NCI-H1092 treated with DMSO at 0.1 percent for 48 hours (cell line): ENCODE data around the gene POU6F2.

Experiments used
- DNase-seq: peaks from one replicate; lab custom pipeline; 2025; lab: John Stamatoyannopoulos, UW

Gene POU6F2

DNA sequence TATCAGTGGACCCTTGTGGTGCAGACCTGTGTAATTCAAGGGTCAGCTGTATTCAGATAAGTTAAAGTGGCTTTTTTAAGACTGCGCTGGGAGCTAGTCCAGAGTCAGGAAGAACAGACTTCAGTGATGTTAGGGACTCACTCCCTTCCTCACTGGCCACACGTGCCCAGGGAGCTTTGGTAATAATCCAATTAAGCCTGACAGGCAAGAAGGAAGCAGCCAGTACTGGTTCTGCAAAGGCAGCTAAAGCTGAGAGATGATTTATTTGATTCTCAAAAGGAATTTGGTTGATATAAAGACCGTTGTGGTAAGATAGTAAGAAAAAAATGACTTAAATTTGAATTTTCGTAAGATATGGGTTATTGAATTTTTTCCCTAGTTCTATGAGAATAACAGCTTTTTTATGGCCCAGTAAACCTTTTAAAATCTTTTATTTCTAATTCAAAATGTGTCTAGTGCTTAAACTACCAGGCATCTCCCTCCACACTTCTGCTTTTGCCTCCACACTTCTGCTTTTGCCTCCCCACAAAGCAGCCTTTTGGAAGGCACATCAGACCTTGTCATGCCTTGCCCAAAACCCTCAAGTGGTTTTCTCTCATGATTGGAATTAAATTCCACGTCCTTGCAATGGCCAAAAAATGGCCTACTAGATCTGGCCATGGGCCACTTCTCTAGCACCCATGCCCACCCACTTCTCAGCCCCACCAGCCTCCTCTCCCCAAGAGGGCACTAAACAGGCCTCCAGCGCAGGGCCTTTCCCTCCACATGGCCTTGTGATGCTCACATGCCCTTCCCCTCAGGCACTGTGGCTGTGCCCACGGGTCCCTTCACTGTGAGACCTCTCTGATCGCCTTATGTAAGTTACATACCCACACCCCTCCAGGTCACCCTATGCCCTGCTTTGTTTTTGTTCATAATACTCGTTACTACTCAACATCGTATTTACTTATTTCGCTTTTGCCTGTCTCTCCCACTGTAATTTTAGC, 92.5 kb downstream of the POU6F2 start:
- no peak for DNase-seq

DNA sequence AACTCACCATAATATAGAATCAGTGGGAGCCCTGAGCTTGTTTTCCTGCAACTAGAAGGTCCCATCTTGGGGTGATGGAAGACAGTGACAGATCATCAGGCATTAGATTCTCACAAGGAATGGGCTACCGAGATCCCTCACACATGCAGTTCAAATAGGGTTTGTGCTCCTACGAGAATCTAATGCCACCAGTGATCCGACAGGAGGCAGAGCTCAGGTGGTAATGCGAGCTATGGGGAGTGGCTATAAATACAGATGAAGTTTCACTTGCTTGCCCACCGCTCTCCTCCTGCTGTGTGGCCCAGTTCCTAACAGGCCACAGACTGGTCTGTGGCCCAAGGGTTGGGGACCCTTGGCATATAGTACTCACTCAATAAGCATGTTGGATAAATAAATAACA, 93.4 kb downstream of the POU6F2 start:
- no peak for DNase-seq

DNA sequence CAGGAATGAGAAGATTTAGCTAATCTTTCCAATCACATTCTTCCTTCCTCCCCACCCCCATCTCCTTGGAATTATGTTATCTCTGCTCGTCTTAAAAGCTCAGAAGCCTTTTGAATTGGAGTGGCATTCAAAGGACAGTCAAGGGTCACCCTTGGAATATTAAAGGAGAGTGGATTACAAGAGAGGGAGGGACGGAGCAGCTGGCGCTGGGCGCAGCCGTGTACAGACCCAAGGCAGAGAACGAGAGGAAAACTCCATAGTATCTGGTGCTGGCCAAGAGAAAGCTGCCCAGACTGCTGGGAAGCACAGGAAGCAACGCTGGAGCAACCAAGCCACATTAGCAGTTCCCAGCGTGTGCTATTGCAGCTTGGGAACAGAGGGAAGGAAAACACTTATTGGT, 95.7 kb downstream of the POU6F2 start:
- peak; percentile 94 for DNase-seq

DNA sequence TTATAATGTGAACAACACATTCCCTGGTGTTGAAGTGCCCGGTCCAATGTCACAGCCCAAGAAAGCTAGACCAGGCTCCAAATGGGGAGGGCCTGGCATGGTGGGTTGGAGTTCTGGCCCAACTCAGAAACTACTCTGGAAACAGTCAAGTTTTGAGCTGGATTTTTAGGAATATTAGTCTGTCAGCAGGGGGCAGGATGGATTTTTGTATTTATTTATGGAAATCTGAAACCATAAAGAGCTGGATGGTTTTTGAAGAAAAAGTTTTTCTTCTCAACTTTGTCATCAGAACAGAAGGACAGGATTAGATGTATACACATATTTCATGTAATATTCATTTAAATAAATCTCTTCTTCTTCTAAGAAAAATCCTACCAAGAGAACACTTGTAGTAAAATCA, 97.5 kb downstream of the POU6F2 start:
- no peak for DNase-seq

DNA sequence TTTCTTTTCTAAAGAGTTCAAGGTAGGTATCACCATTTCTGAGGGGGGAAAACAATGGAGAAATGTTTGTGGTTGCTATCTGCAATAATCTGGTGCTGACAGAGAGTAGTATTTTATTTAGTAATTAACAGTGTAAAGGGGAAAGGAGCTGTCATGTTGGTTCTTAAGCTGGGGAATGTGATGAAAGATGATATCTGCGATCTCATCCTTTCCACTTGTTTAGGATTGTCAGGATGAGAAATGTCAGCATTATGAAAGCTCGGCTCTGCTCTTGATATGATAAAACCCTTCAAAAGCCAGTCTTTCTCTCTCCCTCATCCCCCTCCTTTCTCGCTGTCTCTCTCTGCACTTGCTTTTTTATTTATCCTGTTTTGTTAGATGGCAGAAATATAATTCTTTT, 106.1 kb downstream of the POU6F2 start:
- DNase-seq, result peak; percentile 87

DNA sequence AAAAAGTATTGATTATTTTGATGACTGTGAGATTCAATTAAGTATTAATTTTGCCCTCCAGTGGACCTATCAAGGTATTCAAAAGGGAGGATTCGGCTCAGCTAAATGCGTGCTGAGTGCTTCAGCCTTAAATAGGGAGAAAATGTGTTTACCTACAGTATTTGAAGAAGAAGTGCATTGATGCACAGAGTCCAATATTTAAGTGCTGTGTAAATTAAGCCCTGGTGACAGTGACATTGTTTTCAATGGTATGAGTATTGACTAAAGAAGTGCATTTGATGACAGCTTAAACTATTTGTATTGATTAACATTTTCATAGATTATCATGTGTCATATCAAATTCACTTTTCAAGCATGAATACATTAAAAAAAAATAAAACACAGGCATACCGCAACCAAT, 106.6 kb downstream of the POU6F2 start:
- peak; percentile 99 for DNase-seq

DNA sequence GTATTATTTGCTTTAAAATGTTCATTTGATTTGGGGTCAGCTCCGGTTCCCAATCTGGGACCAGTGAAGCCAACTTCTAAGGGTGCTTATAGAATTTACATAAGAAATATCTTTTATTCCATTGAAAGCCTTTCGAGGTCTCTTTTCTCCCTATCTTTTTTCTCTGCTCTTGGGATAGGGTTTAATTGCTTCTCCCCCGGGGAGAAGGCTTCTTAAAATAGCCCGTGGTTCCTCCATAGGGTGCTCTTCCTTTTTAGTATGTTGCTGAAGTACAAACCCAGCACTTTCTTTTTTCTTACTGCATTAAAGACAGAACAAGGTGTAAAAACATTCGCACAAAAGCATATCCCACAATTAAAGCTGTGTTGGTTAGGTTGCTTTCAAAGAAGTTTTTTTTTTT, 107.5 kb downstream of the POU6F2 start:
- peak; percentile 84 for DNase-seq

DNA sequence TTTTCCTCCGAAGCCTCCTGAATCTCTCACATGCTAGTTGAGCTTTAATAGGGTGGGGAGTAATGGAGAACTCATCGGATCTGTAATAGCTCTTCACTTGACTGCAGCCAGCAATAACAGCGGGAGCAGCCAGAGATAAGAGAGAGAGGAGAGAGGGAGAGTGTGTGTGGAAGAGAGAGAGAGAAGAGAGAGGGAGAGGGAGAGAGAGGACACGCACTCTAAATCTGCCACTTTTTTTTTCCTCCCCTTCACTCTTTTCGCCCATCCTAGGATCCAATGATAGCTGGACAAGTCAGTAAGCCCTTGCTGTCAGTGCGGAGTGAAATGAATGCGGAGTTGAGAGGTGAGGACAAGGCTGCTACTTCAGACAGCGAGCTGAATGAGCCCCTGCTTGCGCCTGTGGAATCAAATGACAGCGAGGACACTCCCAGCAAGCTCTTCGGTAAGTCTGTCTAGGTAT, 107.9 kb downstream of the POU6F2 start:
- DNase-seq, result peak; percentile 98

DNA sequence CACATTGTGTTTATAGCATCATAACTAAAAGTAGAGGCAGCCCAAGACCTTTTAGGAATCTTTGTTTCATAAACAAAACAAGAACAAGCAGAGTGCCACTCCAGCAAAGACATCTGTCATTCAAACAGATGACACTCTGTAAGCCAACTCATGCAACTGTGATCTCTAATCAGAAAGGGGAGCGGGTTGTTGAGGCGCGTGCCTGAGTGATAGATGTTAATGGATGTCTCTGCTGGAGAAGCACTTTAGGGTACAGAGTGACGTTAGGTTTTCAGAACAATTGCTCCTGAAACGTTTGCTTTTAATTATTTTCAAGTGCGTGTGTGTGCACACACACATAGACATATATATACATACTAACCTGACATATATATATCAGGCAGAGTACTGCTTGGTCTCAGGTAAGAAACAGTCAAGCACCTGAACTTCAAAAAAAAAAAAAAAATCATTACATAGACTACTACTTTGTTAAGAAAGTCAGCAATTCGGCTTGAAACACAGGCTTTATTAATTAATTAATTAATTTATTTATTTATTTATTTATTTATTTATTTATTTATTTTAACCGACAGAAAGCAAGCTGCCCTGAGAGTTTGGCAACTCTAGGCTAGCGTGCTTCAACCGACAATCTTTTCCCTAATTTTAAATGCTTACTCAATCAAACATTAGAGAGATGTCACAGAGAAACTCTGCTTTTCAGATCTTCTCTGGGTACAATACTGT, 109.1 kb downstream of the POU6F2 start:
- DNase-seq, result peak; percentile 34

DNA sequence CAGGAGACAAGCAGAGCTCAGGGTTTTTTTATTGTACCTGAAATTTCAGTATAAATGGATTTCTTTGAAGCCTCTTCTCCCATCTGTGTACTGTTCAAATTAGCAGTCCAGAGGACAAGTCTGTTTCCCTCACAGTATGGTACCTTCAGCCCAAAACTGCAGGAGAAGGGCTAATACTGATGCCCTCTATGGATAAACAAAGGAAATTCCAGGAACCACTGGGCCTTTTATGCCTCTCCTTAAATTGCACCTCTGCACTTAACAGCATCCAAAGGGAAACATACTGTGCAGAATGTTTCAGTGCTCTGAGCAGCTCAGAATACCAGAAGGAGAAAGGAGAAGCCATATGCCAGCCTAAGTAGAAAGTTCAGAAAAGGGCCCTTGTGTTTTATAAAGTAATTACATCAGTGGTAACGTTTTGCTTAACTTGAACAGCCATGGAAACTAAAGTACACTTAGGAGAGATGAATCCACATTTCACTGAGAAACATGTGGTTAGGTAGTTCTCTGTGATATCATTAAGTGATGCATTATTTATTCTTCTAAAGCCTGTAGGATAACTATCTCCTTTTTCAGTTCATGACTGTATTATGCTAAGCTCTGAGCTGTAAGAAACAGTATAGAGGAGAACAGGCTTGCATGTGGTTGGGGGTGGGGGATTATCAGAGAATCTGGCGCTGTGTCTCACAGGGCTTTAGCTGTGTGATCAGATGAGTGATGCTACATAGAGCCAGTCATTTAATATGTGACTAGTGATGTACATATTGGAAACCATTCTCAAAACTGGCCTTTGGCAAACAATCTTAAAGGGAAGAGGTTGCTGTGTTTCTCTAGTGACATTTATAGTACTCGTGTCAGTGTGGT, 111.3 kb downstream of the POU6F2 start:
- DNase-seq, result peak; percentile 30

DNA sequence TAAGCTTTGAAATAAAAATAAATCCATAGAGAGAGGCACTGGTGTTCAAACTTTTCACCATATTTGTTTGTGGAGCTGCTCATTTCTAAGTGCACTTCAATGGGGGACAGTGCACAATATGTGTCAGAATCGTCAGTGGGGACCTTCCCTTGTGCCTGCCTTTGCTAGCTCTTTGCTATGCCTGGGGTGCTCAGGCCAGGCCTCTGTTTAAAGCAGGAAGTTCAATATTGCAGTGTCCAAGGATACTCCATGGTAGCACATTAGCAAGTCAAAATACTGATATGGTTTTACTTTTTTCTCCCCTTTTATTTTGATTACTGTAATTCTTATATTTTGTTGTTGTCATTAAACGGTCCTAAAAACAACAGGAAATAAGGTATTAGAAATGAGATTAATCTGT, 113.4 kb downstream of the POU6F2 start:
- DNase-seq, result peak; percentile 42

DNA sequence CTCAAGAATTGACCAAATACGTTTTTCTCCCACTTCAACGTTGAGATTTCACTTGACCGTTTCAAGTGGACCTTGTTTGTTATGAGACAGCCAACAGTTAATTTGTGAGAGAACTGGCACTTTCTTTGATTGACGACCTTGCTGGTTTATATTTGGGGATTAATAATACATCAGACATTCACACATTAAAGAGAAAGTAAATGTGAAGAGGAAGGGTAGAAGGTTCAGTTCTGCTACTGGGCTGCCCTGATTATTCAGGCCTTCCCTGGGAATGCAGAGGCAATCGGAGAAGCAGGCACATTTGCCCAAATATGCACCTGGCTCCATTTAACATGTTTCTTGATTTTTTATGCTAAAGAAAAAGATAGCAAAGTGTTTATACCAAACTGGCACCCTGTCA, 114.1 kb downstream of the POU6F2 start:
- peak; percentile 47 for DNase-seq

DNA sequence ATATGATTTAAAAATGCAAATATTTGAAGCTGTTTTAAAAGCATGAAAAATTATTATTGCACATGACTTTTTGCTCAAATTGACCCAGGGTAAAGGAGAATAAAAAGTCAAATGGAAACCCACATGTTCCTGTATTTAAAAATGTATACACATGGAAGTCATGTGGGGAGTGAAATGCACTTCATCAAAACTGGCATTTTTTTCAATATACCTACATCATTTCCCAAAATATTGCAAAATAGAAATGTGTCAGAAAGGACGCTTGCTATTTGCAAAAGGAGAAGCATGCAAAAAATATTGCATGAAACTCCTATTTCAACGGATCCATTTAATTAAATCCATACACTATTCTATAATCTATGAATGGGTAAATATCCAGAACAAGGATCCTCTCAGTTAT, 117.0 kb downstream of the POU6F2 start:
- no peak for DNase-seq

DNA sequence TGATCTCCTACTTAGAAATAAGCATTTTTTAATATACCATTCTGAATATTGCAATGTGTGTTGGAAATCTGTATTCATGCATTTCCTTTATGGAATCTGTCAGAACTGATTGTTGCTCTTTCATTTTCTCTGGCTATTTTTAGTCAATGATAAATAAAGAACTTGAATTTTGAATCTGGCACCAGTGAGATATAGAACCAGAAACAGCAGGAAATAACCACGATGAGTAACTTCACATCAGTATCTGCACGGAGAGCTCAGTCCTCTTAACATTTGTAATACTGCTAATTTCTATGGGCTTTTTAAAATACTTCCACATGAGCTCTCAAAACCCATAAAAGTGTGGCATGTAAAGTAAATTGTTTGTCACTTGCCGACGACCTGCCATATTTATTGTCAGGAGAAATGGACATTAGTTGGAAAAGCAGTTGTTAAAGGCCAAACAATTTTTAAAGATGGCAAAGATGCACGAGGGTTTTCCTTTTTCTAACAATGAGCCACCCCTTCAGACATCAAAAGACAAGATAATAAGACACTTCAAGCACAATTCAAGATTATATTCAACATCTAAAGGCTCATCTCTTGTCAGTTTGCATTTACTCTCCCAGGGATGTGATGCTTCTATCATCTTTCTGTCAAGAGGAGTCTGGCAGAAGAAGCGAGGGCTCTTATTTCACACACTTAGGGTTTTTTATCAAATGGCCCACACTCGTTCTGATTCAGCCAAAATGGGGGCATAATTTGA, 118.3 kb downstream of the POU6F2 start:
- no peak for DNase-seq

DNA sequence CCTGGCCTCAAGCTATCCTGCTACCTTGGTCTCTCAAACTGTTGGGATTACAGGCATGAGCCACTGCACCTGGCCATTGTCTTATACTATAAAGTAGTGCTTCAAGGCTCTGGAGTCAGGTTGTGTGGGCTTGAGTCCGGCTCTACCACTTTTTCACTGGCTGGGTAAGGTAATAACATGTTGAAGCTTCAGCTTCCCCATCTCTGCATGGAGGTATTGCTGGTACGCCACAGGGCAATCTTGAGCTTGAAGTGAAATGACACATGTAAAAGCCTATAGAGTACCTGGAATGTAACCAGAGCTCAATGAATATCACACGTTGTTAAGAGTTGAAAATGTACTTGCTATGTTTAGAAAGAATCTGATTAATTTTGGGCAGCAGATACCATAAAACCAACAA, 120.8 kb downstream of the POU6F2 start:
- no peak for DNase-seq

DNA sequence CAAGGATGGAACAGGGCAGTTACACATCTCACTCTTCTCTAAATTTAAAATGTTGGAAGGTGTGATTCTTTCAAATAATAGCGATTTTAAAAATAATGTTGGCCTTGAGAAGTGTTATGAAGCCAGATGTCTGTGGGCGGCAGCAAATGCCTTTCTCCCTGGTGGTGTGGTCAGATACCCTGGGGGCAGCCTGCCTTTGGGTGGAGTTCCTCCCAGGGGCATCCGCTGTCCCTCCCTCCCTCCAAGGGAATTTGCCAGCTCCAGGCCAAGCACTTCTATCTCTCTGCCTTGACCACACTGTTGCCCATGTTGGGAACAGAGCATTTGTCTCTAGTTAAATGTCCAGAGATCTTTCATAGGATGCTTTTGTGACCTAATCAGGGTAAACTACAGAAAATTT, 121.4 kb downstream of the POU6F2 start:
- DNase-seq, result no peak

DNA sequence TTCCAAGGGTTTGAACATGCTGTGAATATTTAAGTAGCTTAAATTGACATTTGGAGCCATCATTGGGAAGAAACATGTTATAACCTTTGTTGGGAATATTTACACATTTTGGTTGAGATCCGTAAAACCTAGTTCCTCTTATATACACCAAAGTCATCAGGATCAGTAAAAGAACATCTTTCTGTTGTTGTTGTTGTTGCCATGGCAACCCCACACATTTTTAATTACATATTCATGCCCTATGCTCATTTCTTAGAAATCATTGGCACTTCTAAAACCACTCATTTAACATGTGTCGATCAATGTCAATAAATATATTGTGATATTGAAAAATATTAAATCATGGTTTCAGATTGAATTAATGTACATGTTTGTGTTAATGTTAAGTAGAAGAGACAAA, 122.6 kb downstream of the POU6F2 start:
- no peak for DNase-seq

DNA sequence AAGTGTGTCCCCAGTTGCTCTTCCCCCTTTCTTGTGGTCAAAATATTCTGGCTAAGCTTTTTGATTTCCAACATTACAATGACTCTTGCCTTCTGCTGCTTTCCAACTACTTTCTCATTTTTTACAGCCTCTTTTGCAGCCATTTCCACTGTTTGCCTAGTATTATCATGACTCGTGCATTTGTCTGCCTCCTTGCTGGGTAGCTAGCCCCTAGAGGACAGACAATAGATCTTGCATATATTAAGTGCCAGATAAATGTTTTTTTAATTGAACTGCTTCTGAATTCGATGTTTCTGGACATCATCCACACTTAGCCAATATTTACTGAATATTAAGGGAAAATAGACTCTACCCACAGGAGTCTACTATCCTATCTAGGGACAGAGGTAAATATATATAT, 124.5 kb downstream of the POU6F2 start:
- DNase-seq, result peak; percentile 91

DNA sequence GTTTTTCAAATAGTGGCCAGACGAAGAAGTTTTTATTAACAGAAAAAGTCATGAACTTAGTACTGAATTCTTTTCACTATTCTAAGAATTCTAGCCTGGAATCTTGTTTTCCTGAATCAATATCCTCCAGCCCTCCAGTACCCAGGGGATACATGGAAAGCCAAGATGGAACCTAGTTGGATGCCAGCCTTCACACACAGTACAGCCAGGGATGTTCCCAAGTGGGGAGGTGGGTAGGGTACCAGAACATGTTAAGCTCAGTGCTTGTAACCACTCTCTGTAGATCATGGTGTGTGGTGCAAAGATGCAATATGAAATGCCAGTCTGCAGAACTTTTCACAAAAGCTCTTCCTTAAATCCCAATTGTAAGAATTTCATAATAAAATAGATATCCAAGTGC, 128.0 kb downstream of the POU6F2 start:
- no peak for DNase-seq

DNA sequence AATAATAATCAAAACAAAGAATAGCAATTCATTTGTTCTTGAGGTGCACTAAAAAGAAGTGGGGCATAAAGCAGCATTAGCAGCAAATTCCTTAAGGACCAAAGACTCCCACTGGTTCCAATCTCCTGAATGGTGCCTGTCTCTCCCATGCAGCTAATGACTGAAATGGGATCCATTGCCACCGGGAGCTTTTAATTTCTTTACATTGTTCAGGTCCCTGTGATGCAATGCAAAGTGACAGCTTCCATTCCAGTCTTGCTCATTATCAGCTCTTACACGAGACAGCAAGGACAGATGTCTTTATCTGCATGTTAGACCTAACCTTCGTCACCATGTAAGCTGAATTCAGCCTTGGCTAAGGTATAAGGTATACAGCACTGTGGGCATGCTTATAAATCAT, 148.1 kb downstream of the POU6F2 start:
- no peak for DNase-seq

DNA sequence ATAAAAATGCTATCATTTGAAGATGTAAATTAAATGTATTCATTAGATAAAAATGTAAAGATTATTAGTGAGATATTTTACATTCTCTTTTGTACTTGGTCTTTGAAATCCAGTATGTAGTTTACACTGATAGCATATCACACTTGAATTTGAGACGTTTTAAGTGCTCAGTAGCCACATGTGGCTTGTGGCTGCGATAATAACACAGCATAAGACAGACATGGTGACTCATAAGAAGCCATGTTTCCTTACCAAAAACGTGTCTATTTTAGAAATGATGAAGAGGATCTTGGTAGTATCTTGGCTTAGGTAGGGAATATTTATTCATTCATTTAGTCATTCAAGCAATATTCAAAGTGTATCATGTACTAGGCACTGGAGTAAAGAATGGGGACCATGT, 149.3 kb downstream of the POU6F2 start:
- DNase-seq, result no peak
